PFSK-1 (cell line): ENCODE results near the gene TRNP1.

Source experiments
- FOXP2 ChIP-seq: optimal IDR thresholded peaks from 2 replicates; pipeline ENCODE3; 2011; ENCODE audit warnings: borderline replicate concordance, control low read depth, inconsistent platforms; ENCODE audit not compliant: insufficient read depth; ENCODE audit errors: extremely low read length, extremely low read depth
- POLR2AphosphoS5 ChIP-seq: IDR thresholded peaks from 2 replicates; pipeline ENCODE4 v1.6.1; 2012; ENCODE audit warnings: low read depth, mild to moderate bottlenecking, control low read depth, low read length, moderate library complexity
- REST ChIP-seq, 2 experiments: IDR thresholded peaks; 2 replicates each; pipeline versions ENCODE4 v1.6.1 to v1.8.0; 2011 to 2012; ENCODE audit warnings: low read depth in 2 of 2, low read length in 2 of 2, control low read depth in 1 of 2, inconsistent platforms in 1 of 2, mild to moderate bottlenecking in 1 of 2, moderate library complexity in 1 of 2; ENCODE audit not compliant: insufficient read depth in 1 of 2
- SIN3A ChIP-seq: IDR thresholded peaks from 2 replicates; pipeline ENCODE4 v1.6.1; 2012; ENCODE audit warnings: mild to moderate bottlenecking, low read length, moderate library complexity, borderline replicate concordance; ENCODE audit not compliant: insufficient read depth
- TAF1 ChIP-seq: IDR thresholded peaks from 2 replicates; pipeline ENCODE4 v1.6.1; 2012; ENCODE audit warnings: low read length, control low read depth, borderline replicate concordance; ENCODE audit not compliant: insufficient read depth

TRNP1 gene

GRCh38 chr1:26960625-26960966 lies 32.9 kb upstream of the TRNP1 start:
- TF ChIP-seq FOXP2 (no peak), REST (IDR thresholded peaks at IDR 0.05; ENCODE audit: insufficient read depth in 1 of 2, low read depth in 2 of 2, low read length in 2 of 2) (no peak), SIN3A (no peak), TAF1 (no peak), POLR2AphosphoS5 (no peak)

GRCh38 chr1:26961826-26962225 lies 31.7 kb upstream of the TRNP1 start:
- TF ChIP-seq SIN3A (no peak), FOXP2 (no peak), TAF1 (no peak), POLR2AphosphoS5 (no peak), REST (IDR thresholded peaks at IDR 0.05; ENCODE audit: insufficient read depth in 1 of 2, low read depth in 2 of 2, low read length in 2 of 2) (no peak)

GRCh38 chr1:26965213-26965612 lies 28.3 kb upstream of the TRNP1 start:
- TF ChIP-seq FOXP2 (no peak), POLR2AphosphoS5 (no peak), REST (IDR thresholded peaks at IDR 0.05; ENCODE audit: insufficient read depth in 1 of 2, low read depth in 2 of 2, low read length in 2 of 2) (no peak), TAF1 (no peak), SIN3A (no peak)

GRCh38 chr1:26965628-26966027 lies 27.9 kb upstream of the TRNP1 start:
- TF ChIP-seq SIN3A (no peak), POLR2AphosphoS5 (no peak), FOXP2 (no peak), REST (IDR thresholded peaks at IDR 0.05; ENCODE audit: insufficient read depth in 1 of 2, low read depth in 2 of 2, low read length in 2 of 2) (no peak)

GRCh38 chr1:26970810-26971209 lies 22.7 kb upstream of the TRNP1 start:
- TF ChIP-seq FOXP2 (no peak), TAF1 (no peak), POLR2AphosphoS5 (no peak), REST (IDR thresholded peaks at IDR 0.05; ENCODE audit: insufficient read depth in 1 of 2, low read depth in 2 of 2, low read length in 2 of 2) (no peak), SIN3A (no peak)
